GM18867 (cell line): ENCODE data around the gene CCDC149.

Experiments
- ATAC-seq: cut with Tn5 transposase; IDR thresholded peaks from one replicate; pipeline ENCODE4 v1.9.1; 2021; ENCODE audit warnings: mild to moderate bottlenecking, moderate library complexity; ENCODE audit not compliant: unreplicated experiment

CCDC149 gene

GRCh38 chr4:24845132-24845531 is 67.7 kb downstream of the CCDC149 start:
- no peak for ATAC-seq

- ATAC-seq = no peak
Measured at GRCh38 chr4:24843096-24843495, 69.7 kb downstream of the CCDC149 start.

GRCh38 chr4:24842356-24842755 is 70.5 kb downstream of the CCDC149 start:
- ATAC-seq = no peak

GRCh38 chr4:24840826-24841543 is 71.9 kb downstream of the CCDC149 start:
- no peak for ATAC-seq

GRCh38 chr4:24840362-24840761 is 72.5 kb downstream of the CCDC149 start:
- no peak for ATAC-seq

- ATAC-seq = no peak
Measured at GRCh38 chr4:24837781-24838180, 75.1 kb downstream of the CCDC149 start.

GRCh38 chr4:24837336-24837735 is 75.5 kb downstream of the CCDC149 start:
- no peak for ATAC-seq

GRCh38 chr4:24836661-24837242 is 76.1 kb downstream of the CCDC149 start:
- ATAC-seq = peak; percentile 39

GRCh38 chr4:24835696-24836095 is 77.1 kb downstream of the CCDC149 start:
- no peak for ATAC-seq

GRCh38 chr4:24831637-24832036 is 81.2 kb downstream of the CCDC149 start:
- peak; percentile 59 for ATAC-seq

- ATAC-seq = no peak
Measured at GRCh38 chr4:24824720-24825119, 88.1 kb downstream of the CCDC149 start.

GRCh38 chr4:24820541-24820940 is 92.3 kb downstream of the CCDC149 start:
- no peak for ATAC-seq

GRCh38 chr4:24816797-24817196 is 96.0 kb downstream of the CCDC149 start:
- no peak for ATAC-seq

GRCh38 chr4:24813732-24814131 is 99.1 kb downstream of the CCDC149 start:
- ATAC-seq = no peak

GRCh38 chr4:24810871-24811631 is 101.8 kb downstream of the CCDC149 start:
- no peak for ATAC-seq

- ATAC-seq = no peak
Measured at GRCh38 chr4:24809815-24810405, 102.9 kb downstream of the CCDC149 start.

- ATAC-seq = no peak
Measured at GRCh38 chr4:24809376-24809775, 103.5 kb downstream of the CCDC149 start.

- no peak for ATAC-seq
Measured at GRCh38 chr4:24808955-24809354, 103.9 kb downstream of the CCDC149 start.

GRCh38 chr4:24808261-24808660 is 104.6 kb downstream of the CCDC149 start:
- no peak for ATAC-seq

GRCh38 chr4:24807611-24808010 is 105.2 kb downstream of the CCDC149 start:
- no peak for ATAC-seq

GRCh38 chr4:24806206-24806990 is 106.4 kb downstream of the CCDC149 start:
- ATAC-seq = no peak
